K562 (cell line): ENCODE measurements around the gene ENO3. TPM values are rescaled to one million over a fixed set of nuclear protein-coding genes. Genes with fewer than 3 reads are reported as not detected.
A peak's percentile ranks its signal among the peaks of the same experiment; 100 is the strongest.

Experiments used
- ELF2 ChIP-seq: fragments of 250-450 bp; sonication (Bioruptor Pico); IDR thresholded peaks from 2 replicates; pipeline ENCODE4 v1.5.0; 2021; ENCODE audit warnings: mild to moderate bottlenecking
- EP400 ChIP-seq: fragments of 450-650 bp; IDR thresholded peaks from 2 replicates; pipeline ENCODE4 v1.6.1; 2017; ENCODE audit warnings: antibody characterized with exemption, mild to moderate bottlenecking, moderate library complexity
- GABPA ChIP-seq: fragments of 200-800 bp; sonication (Bioruptor generic); conservative IDR thresholded peaks from 2 replicates; pipeline ENCODE4 v1.6.1; 2016; ENCODE audit warnings: low read depth, missing genetic modification characterization, missing compliant biosample characterization
- GTF2E2 ChIP-seq: fragments of 200-800 bp; sonication (Bioruptor generic); IDR thresholded peaks from 2 replicates; pipeline ENCODE4 v1.6.1; 2016; ENCODE audit warnings: missing genetic modification characterization, missing compliant biosample characterization
- KLF13 ChIP-seq: fragments of 450-650 bp; IDR thresholded peaks from 2 replicates; pipeline ENCODE4 v1.6.1; 2016; ENCODE audit warnings: missing genetic modification characterization, low read depth, mild to moderate bottlenecking, missing compliant biosample characterization, moderate library complexity, borderline replicate concordance
- MAZ ChIP-seq, 2 experiments: fragments of 450-650 bp in 1 of 2; sonication (generic) in 1 of 2; formaldehyde crosslinking; IDR thresholded peaks in 1 of 2; conservative IDR thresholded peaks in 1 of 2; 2 replicates each; pipeline versions ENCODE4 v1.4.0 to v1.5.0; 2020; ENCODE audit warnings: mild to moderate bottlenecking in 1 of 2, missing genetic modification reagents in 1 of 2
- POLR2AphosphoS5 ChIP-seq: IDR thresholded peaks from 2 replicates; pipeline ENCODE4 v1.6.1; 2011; ENCODE audit warnings: mild to moderate bottlenecking, low read depth, low read length, moderate library complexity; ENCODE audit not compliant: control insufficient read depth, insufficient read depth
- POLR2G ChIP-seq: fragments of 200-400 bp; formaldehyde crosslinking; IDR thresholded peaks from 2 replicates; pipeline ENCODE4 v1.6.1; 2017; ENCODE audit warnings: low read depth, mild to moderate bottlenecking, antibody characterized with exemption, low read length, moderate library complexity
- SMAD1 ChIP-seq: fragments of 150-350 bp; IDR thresholded peaks from 2 replicates; pipeline ENCODE4 v1.6.1; 2014; ENCODE audit warnings: low read length, low read depth; ENCODE audit not compliant: partially characterized antibody
- ZBTB12 ChIP-seq: fragments of 250-450 bp; sonication (Bioruptor Pico); IDR thresholded peaks from 2 replicates; pipeline ENCODE4 v1.4.0; 2020
- ZFPM2 ChIP-seq: fragments of 250-450 bp; sonication (Bioruptor Pico); IDR thresholded peaks from 2 replicates; pipeline ENCODE4 v1.5.1; 2022; ENCODE audit warnings: mild to moderate bottlenecking
- polyA plus RNA-seq, 8 experiments: library from polyadenylated mRNA; depleted of rRNA in 4 of 8; stranded (reverse) in 5 of 8; unstranded in 3 of 8; fragments of >200 nt; fragmentation: Nextera tagmentation in 2 of 8; fragmentation: Illumina TruSeq in 1 of 8; extraction: Ambion mirVana in 2 of 8; extraction: Trizol in 1 of 8; gene quantifications; 2 replicates each; pipeline versions ENCODE4 v1.2.1 to v1.2.3, GENCODE V29; 2011 to 2014; ENCODE audit warnings: inconsistent platforms in 1 of 8, missing spikeins in 1 of 8
- total RNA-seq, 7 experiments: library from RNA; depleted of rRNA in 6 of 7; stranded (reverse); fragments of >200 nt in 6 of 7; fragmentation: Illumina TruSeq in 2 of 7; extraction: Trizol in 2 of 7; gene quantifications; 2 replicates each; pipeline versions ENCODE4 v1.2.1 to v1.2.3, GENCODE V29; 2011 to 2021; ENCODE audit warnings: low replicate concordance in 1 of 7
- TF ChIP-seq, protein P1 (sequence below): fragments of 450-650 bp; IDR thresholded peaks from 2 replicates; pipeline ENCODE4 v1.6.1; 2017; ENCODE audit warnings: antibody characterized with exemption, mild to moderate bottlenecking

Gene ENO3
- total and polyA plus RNA-seq, 9 of the 15 experiments (the other 6 are each of a cell fraction or from before 2014, with no cell fraction given): 5.7 to 17.2 (median 9.9) TPM

DNA sequence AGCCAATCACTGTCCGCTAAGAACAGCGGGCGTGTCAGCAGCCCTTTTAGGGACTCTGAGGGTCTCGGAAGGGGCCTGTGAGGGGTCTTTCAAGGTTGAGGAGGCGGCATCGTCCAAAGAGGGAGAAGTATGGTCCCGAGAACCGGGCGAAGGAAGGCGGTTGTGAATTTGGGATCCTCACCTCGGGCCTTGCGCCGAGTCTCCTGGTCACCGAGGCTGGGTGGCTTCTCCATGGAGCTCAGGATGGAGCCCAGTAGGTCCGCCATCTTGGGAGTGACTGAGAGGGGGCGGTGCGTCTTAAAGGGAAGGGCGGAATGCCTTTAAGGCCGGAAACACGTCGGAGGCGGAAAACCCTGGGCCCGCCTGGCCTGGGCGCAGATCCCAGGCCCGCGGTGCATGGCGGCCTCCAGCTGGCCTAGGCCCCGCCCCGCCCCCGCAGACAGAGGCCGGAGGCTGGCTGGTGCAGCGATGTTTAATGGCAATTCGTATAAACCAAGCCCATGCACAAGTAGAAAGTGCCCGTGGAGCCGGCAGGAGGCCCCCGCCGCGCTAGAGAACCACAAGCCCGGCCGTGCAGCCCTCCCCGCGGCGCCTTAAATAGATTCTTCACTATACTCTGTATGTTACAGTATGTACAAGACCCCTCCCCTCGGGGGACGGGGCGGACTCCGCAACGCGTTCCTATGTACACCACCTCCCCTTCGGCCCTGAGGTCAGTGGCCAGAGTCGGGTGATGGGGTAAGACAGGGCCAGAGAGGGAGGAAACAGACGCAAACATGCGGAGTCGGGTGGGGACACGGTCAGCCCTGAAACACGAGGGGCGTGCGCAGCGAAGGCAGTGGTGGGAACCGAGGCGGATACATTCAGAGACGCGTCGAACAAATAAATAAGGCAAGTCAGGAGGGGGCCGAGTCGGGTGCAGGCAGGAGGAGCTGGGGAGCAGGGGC lies 16.9 kb downstream of the ENO3 start, which contains the start of gene SPAG7 (continued):
- TF ChIP-seq, protein P1, sequence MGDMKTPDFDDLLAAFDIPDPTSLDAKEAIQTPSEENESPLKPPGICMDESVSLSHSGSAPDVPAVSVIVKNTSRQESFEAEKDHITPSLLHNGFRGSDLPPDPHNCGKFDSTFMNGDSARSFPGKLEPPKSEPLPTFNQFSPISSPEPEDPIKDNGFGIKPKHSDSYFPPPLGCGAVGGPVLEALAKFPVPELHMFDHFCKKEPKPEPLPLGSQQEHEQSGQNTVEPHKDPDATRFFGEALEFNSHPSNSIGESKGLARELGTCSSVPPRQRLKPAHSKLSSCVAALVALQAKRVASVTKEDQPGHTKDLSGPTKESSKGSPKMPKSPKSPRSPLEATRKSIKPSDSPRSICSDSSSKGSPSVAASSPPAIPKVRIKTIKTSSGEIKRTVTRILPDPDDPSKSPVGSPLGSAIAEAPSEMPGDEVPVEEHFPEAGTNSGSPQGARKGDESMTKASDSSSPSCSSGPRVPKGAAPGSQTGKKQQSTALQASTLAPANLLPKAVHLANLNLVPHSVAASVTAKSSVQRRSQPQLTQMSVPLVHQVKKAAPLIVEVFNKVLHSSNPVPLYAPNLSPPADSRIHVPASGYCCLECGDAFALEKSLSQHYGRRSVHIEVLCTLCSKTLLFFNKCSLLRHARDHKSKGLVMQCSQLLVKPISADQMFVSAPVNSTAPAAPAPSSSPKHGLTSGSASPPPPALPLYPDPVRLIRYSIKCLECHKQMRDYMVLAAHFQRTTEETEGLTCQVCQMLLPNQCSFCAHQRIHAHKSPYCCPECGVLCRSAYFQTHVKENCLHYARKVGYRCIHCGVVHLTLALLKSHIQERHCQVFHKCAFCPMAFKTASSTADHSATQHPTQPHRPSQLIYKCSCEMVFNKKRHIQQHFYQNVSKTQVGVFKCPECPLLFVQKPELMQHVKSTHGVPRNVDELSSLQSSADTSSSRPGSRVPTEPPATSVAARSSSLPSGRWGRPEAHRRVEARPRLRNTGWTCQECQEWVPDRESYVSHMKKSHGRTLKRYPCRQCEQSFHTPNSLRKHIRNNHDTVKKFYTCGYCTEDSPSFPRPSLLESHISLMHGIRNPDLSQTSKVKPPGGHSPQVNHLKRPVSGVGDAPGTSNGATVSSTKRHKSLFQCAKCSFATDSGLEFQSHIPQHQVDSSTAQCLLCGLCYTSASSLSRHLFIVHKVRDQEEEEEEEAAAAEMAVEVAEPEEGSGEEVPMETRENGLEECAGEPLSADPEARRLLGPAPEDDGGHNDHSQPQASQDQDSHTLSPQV: peak; percentile 62
- TF ChIP-seq POLR2AphosphoS5 (peak; percentile 56; the same call in 1 of the 2 replicates), GTF2E2 (tag) (no peak), ELF2 (CRISPR knock-in tag) (peak; percentile 38; the same call in 1 of the 2 replicates), MAZ (CRISPR knock-in tag; conservative IDR thresholded peaks at IDR 0.05 in 1 of 2, IDR thresholded peaks at IDR 0.05 in 1 of 2) (peak; percentile 26 to 82), EP400 (peak; percentile 82), KLF13 (tag) (peak; percentile 59; the same call in 1 of the 2 replicates), ZFPM2 (CRISPR knock-in tag) (no peak), POLR2G (peak; percentile 83), ZBTB12 (CRISPR knock-in tag) (no peak), SMAD1 (peak; percentile 44), GABPA (tag) (peak; percentile 75)
